ENCODE data around the gene CACTIN.
"Not testable (repeated sequence)": the region's sequence is repeated elsewhere in the genome, so short reads cannot be mapped to it uniquely, and the experiment has no call there.

The CACTIN gene

DNA sequence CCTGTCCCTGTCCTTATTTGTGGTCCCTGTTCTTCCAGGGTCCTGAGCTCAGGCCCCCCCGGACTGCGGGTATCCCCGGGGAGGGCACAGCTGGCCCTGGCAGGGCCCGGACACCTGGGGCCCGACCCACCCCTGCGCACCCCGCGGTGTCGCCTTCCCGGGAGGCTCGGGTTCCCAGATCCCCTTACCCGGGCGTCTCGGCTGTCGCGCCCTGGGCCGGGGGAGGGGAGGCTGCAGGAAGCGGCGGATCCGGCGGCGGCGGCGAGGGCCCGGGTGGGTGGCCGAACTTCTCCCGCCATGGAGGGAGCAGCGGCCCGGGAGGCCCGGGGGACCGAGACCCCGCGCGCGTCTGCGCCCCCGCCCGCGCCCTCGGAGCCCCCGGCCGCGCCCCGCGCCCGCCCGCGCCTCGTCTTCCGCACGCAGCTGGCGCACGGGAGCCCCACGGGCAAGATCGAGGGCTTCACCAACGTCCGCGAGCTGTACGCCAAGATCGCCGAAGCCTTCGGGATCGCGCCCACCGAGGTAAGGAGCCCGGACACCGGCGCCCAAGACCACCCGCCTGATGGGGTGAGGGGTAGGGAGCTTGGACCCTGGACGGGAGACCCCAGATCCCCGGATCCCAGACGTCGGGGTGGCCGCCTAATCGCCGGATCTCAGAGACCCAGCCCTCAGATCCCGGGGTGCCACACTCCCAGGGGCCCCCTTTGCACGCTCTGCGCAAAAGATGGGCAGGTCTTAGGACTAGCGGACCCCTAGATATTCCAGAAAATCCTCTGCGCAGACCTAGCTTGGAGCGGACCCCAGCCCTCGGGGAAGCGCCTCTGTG, 41.1 kb downstream of the CACTIN start, which contains the start of gene GIPC3:
Gene GIPC3, plus strand, starts transcription at position 178 of the 826 bp plus-strand sequence. Its CDS starts 120 bp downstream, at position 298.
- no peak for DNase-seq

DNA sequence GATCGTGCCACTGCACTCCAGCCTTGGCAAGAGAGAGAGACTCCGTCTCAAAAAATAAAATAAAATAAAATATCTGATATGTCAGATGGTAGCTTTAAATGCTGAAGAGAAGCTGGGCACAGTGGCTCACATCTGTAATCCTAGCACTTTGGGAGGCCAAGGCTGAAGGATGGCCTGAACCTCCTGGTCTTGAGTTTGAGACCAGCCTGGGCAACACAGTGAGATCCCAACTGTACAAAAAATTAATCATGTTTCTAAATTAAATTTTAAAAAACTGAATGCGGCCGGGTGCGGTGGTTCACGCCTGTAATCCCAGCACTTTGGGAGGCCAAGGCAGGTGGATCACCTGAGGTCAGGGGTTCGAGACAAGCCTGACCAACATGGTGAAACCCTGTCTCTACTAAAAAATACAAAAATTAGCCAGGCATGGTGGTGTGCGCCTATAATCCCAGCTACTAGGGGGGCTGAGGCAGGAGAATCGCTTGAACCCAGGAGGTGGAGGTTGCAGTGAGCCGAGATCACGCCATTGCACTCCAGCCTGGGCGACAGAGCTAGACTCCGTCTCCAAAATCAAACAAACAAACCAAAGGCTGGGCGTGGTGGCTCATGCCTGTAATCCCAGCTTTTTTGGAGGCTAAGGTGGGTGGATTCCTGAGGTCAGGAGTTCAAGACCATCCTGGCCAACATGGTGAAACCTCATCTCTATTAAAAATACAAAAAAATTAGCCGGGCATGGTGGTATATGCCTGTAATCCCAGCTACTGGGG, 42.4 kb downstream of the CACTIN start:
- DNase-seq = not testable (repeated sequence)

DNA sequence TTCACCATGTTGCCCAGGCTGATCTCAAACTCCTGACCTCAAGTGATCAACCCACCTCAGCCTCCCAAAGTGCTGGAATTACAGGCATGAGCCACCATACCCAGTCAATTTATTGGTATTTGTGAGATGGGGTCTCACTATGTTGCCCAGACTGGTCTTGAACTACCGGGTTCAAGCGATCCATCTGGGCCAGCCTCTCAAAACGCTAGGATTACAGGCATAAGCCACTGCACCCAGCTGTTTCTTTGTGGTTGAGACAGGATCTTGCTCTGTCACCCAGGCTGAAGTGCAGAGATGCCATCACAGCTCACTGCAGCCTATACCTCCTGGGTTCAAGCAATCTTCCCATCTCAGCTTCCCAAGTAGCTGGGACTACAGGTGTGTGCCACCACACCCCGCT, 44.8 kb downstream of the CACTIN start:
- DNase-seq = not testable (repeated sequence)

DNA sequence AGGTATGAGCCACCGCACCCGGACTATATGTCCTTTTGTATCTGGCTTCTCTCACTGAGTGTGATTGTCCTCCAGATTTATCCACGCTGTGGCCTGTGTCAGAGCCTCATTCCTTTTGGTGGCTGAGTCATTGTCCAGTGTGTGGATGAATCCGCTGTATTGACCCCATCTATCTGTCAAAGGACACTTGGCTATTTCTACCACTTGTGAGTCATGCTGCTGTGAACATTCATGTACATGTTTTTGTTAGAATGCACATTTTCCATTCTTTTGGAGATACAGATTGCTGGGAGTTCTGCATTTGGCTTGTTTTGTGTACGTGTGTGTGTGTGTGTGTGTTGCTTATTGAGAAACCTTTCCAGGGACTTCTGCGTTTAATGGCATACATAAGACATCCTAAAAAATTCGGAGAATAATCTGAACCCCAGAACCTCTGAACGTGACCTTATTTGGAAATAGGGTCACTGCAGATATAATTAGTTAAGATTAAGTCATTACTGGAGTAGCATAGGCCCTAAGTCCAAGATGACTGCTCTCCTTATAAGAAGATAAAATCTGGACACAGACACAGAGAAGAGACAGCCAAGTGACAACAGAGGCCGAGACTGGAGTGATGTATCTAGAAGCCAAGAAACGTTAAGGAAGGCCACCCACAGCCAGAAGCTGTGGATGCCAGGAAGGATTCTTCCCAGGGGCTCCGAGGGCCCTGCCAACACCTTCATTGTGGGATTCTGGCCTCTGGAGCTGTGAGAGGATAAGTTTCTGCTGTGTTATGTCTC, 46.2 kb downstream of the CACTIN start:
- no peak for DNase-seq

DNA sequence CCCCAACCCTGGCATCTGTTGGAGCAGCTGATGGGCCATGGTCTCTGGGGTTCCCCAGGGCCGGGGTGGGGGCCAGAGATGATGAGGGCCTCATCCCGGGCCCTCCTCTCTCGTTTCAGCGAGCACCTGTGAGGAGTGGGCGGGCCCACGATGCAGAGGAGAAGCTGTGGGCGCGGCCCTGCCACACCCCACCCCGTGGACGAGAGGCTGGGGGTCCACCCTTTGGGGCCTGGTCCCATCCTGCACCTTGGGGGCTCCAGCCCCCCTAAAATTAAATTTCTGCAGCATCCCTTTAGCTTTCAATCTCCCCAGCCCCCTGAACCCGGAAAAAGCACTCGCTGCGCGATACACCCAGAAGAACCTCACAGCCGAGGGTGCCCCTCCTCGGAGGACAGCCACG, 48.2 kb downstream of the CACTIN start:
- DNase-seq = no peak

DNA sequence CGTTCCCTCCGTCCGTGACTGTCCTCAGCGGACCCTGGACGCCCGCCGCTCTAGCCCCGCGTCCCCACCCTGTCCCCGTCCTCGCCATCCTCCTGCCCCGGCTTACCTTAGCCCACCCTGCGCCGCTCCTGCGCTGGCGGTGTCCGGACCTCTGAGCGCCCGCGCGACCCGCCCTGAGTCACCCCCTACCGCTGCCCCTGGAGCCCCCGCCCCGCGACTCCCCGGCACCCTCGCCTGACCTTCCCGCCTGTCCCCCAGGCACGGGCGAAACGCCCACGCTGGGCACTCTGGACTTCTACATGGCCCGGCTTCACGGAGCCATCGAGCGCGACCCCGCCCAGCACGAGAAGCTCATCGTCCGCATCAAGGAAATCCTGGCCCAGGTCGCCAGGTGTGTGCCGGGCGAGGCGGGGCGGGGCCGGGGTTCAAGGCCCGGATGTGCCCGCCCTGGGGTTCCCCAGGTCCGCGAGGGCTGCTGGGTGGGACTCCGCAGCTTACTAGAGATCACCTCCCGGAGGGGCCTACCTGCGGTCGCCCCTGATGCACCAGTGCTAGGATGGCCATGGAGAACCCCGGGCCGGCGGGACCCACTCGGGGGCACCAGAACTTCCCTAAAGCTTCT, 48.8 kb downstream of the CACTIN start:
- no peak for DNase-seq

DNA sequence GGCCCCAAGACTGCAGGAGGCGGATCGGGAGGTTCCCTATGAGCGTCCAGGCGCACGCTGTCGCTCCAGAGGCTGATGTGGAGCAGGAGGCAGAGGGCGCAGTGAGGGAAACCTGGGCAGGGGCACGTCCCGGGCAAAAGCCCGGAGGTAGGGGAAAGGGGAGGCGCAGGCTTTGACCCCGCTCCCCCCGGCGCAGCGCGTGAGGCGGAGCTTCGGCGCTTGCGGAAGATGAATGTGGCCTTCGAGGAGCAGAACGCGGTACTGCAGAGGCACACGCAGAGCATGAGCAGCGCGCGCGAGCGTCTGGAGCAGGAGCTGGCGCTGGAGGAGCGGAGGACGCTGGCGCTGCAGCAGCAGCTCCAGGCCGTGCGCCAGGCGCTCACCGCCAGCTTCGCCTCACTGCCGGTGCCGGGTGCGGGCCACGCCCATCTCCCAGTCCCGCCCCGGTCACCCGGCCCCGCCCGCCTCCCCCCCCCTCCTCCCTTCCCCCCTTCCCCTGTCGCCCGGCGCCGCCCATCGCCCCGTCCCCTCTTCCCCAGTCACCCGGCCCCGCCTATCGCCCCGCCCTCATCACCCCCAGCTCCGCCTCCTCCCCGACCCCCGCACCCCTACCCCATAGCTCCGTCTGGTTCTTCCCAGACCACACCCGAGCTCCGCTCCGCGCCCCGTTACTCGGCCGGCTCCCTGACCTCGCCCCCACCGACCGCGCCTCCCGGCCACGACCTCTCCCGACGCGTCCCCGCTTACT, 49.7 kb downstream of the CACTIN start:
- peak; percentile 85 for DNase-seq

DNA sequence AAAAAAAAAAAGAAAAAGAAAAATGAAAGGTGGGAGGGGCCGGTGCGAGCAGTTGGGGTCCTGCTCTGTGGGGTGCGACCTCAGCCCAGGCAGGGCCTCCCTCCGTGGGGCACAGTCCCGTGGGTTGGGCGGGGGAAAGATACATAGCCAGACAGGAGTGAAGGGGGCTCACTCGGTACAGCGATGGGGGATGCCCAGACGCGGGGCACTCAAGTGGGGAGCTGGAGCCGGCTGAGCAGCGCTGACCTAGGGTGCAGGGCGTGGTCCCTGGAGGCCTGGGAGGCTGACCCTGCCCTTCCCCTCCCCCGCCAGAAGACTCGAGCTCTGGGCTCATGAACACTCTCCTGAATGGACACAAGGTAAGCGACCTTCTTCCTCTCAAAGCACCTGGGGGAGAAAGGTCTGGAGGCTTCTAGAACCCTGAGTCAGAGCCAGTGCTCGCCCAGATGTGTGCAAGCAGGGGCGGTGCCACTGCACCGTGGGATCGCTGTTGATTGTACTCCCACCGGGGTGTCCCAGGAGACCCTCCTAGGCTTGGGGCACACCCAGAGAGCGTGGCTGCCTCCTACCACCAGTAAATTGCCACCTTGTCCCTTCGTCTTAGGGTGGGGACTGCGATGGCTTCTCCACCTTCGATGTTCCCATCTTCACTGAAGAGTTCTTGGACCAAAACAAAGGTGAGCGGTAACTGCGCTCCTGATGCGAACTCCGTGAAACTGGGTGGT, 50.5 kb downstream of the CACTIN start:
- DNase-seq = no peak

DNA sequence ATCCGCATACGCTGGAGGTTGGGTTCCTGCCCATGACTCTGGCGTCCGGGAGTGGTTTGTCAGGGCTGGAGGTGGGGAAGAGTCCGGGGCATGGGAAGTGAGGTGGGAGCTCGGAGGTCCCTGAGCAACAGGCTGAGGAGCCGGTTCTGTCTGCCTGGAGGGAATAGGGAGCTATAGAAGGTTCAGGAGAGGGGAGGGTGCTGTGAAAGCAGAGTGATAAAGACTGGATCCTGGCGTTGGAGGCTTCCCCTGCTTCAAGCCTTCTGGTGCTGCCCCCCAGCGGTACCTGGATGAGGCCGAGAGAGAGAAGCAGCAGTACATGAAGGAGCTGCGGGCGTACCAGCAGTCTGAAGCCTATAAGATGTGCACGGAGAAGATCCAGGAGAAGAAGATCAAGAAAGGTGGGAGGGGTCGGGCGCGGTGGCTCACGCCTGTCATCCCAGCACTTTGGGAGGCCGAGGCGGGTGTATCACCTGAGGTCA, 51.3 kb downstream of the CACTIN start:
- no peak for DNase-seq

DNA sequence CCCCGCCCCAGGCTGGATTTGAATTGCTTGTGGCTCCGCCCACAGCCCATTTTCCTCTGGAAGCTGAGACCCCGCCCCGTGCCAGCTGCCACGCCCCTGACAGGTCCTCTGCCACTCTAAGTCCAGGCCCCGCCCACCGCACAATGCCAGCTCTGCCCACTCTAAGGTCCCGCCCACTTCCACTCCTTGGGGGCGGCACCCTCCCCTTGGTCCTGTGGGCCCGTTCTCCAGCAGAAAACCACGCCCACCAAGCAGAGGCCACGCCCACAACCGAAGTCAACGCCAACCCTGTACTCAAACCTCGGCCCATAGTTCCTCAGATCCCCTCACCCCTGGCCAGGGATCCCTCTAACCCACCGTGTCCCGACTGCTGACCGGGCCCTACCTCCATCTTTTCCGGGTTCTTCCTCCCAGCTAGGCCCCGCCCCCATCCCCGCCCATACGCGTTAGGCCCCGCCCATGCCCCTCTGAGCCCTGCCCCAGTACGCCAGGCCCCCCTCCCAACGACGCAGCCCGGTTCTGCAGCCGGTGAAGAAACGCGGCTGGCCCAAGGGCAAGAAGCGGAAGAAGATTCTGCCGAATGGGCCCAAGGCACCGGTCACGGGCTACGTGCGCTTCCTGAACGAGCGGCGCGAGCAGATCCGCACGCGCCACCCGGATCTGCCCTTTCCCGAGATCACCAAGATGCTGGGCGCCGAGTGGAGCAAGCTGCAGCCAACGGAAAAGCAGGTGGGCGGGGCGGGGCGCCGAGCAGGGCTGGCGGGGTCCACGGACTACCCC, 52.5 kb downstream of the CACTIN start:
- DNase-seq = peak; percentile 85

DNA sequence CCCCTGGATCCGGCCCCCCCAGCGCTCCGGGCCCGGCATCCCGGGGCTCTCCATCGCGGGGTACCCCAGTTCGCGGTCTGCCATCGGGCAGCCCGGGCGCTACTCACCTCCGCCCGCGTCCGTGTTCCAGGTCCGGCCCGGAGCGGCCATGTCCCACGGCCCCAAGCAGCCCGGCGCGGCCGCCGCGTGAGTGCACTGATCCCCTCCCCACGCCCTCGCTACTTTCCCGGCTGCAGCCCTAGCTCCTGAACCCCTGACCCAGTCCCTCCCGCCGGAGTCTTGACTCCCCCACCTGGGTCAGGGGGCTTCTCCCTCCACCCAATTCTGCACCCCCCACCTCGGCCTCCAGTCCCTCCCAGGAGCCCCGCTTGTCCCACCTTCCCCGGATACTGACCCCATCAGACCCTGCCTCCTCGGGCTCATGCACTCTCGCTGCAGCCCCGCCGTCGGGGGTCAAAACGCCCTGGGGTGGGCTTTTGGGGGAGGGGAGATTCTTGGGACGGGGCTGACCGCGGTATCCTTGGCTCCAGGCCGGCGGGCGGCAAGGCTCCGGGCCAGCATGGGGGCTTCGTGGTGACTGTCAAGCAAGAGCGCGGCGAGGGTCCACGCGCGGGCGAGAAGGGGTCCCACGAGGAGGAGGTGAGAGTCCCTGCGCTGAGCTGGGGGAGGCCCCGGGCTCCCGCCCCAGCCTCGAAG, 53.3 kb downstream of the CACTIN start:
- DNase-seq = no peak

DNA sequence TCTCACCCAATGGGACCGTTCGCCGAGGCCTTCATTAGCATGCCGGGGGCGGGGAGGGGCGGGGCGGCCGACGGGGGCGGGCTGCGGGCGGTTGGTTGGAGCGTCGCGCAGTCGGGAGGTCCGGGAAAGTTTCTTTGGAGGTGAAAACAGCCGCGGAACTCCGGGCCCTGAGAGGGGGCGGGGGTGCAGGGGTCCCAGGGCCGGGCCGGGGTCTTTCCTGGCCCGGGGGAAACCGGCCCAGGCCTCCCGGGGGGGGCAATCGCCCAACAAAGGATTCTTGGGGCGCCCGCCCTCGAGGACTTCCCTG, 53.8 kb downstream of the CACTIN start, which contains the start of gene HMG20B:
Gene HMG20B, plus strand, starts transcription at position 90 of the 307 bp plus-strand sequence. CDS start 366 bp downstream, outside the sequence.
- no peak for DNase-seq

DNA sequence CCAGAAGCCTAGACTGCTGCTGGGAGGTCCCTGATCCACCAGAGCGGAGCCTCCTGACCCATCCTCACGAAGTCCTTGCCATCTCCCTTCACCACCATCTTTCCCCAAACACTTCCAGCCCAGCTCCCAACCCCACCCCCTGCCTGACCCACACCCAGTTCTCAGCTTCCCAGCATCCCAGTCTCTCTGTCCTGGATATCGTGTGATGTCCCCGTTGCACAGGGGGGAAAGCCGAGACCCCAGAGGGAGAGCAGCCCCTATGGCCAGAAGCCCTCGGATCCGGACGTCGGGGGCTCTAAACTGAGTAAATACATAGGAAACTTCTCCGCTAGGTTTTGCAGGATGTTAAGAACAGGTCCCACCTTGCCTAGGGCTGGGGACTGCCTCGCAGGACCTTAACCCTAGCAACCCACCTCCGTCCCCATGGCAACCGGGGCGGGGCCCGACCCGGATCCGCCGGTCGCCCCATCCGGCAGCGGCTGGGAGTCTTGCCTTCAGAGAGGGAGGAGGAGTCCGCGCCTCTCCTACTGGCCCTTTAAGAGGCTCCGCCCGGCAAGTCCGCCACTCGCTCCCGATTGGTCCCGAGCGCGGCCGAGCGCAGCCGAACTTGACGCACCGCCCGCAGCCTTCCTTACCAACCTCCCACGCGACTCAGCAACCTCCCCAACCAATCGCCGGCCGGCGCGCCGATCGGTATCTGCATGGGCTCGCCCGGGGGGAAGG, 54.3 kb downstream of the CACTIN start:
- peak; percentile 100 for DNase-seq

DNA sequence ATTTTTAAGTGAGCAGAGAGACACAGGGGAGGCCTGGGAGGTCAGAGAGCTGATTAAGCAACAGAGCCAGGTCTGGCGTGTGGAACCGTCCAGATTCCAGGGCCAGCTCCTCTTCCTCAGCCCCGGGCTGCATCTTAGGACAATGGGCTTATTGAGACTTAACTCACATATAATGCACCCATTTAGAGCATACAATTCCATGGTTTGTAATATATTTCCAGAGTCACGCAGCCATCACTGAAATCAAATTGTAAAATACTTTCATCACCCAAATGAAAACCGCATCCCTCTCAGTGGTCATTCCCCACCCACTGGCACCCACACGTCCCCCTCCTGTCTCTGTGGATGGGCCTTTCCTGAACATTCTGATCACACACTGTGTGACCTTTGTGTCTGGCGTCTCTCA, 56.0 kb downstream of the CACTIN start:
- no peak for DNase-seq

DNA sequence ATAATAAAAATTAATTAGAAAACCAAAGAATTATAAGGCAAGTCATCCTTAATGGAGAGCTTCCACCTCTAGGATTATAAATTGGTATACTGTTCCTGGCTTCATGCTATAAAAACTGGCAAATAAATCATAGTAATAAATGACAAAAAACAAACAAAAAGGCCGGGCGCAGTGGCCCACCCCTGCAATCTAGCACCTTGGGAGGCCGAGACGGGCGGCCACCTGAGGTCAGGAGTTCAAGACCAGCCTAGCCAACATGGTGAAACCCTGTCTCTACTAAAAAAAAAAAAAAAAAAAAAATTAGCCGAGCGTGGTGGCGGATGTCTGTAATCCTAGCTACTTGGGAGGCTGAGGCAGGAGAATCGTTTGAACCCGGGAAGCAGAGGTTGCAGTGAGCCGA, 56.5 kb downstream of the CACTIN start:
- not testable (repeated sequence) for DNase-seq

DNA sequence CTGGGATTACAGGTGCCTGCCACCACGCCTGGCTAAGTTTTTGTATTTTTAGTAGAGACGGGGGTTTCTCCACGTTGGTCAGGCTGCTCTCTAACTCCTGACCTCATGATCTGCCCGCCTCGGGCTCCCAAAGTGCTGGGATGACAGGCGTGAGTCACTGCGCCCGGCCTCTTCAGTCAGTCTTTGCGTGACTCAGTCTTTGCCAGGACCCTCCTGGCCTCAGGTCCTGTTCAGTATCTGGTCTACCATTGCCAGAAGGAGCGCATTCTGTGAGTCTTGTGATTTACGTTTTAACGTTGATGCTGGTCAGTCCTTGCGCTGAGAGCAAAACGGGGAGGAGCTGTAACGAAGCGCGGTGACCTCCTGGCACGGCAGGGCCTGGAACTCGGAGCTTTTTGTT, 61.5 kb downstream of the CACTIN start:
- DNase-seq = no peak

DNA sequence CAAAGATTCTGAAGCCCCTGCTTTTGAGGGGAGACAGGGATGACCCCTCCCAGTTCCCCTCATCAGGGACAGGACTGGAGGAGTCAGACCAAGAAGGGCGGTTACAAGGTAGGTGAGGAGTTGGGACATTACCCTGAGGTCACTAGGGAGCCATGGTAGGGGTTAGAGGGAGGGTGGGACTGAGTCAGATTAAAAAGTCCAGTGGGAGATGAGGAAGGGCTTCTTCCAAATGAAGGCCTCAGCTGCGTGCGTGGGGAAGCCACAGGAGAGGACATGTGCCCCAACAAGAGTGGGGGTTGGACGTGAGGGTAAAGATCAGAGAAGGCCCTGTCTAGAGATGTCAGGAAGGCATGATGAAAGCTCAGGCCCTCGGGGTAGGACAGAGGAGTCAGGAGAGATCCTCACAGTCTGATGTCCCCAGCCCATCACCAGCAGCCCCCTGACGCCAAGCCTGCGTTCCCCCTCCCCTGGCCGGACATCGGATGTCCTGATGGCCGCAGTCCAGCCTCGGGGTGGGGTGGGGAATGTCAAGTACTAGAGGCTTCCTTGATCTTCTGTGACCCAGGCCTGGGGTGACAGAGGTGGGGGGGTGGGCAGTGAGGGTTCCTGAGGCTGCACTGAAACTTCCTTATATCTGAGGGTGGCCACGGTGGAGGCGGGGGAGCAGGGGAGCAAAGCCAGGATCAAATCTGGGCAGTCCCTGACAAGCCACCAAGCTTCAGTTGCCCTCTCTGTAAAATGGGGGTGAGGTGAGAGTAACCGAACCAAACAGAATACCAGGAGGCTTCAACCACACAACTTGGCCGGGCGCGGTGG, 62.7 kb downstream of the CACTIN start:
- no peak for DNase-seq

Data from left hindlimb (tissue), 1 donor.